H1 (cell line): ENCODE data around the gene RPTOR. TPM values are rescaled to one million over a fixed set of nuclear protein-coding genes. Genes with fewer than 3 reads are reported as not detected.

ENCODE experiments used
- CTCF ChIA-PET: fragments of 300-600 bp; sonication (Branson Sonifier 250); formaldehyde crosslinking; loops from one replicate; lab custom pipeline; 2021; ENCODE audit not compliant: partially characterized antibody; lab: Charles Lee
- POLR2A ChIA-PET: fragments of 300-600 bp; sonication (Branson Sonifier 250); formaldehyde crosslinking; loops from one replicate; lab custom pipeline; 2021; ENCODE audit warnings: inconsistent platforms; ENCODE audit not compliant: partially characterized antibody; lab: Charles Lee
- DNase-seq, 2 experiments: peaks; one replicate each; pipeline versions ENCODE4 v3.0.0 to v3.0.0-alpha.2; 2010 to 2022; ENCODE audit warnings: low spot score in 2 of 2, low read depth in 1 of 2, mixed read lengths in 1 of 2
- FAIRE-seq: peaks from 2 replicates; lab custom pipeline; 2011; peaks lifted over from hg19 to GRCh38; lab: Jason Lieb, UNC
- H2AFZ ChIP-seq: 2 replicates; pipeline ENCODE4 v1.8.1; 2012; ENCODE audit warnings: low read length, inconsistent platforms
- H2AK5ac ChIP-seq: 2 replicates; pipeline ENCODE4 v1.6.1; 2013; ENCODE audit warnings: low read depth, low read length
- H2BK120ac ChIP-seq: replicated peaks from 2 replicates; pipeline ENCODE3; 2013; ENCODE audit warnings: low read depth, low read length, inconsistent platforms
- H2BK12ac ChIP-seq: 2 replicates; pipeline ENCODE4 v1.6.1; 2013; ENCODE audit warnings: low read depth, low read length
- H2BK15ac ChIP-seq: 2 replicates; pipeline ENCODE4 v1.6.1; 2013; ENCODE audit warnings: low read length
- H2BK20ac ChIP-seq: 2 replicates; pipeline ENCODE4 v1.6.1; 2013; ENCODE audit warnings: low read length
- H2BK5ac ChIP-seq: 2 replicates; pipeline ENCODE4 v1.6.1; 2013; ENCODE audit warnings: low read depth, low read length
- H3K14ac ChIP-seq: 2 replicates; pipeline ENCODE4 v1.6.1; 2013; ENCODE audit warnings: inconsistent platforms; ENCODE audit not compliant: insufficient read length
- H3K18ac ChIP-seq: 2 replicates; pipeline ENCODE4 v1.6.1; 2013; ENCODE audit warnings: low read length; ENCODE audit errors: extremely low read depth
- H3K23ac ChIP-seq: 2 replicates; pipeline ENCODE4 v1.6.1; 2013; ENCODE audit warnings: inconsistent platforms; ENCODE audit not compliant: insufficient read length
- H3K23me2 ChIP-seq: 2 replicates; pipeline ENCODE4 v1.6.1; 2013; ENCODE audit warnings: low read depth, low read length
- H3K27ac ChIP-seq: 2 replicates; pipeline ENCODE4 v1.6.1; 2011; ENCODE audit warnings: low read depth, low read length, inconsistent platforms
- H3K27me3 ChIP-seq, 4 experiments: replicated peaks in 1 of 4; 1 replicate in 1 of 4; 2 replicates in 3 of 4; pipeline versions ENCODE4 v1.6.1 to v1.8.1; 2011 to 2013; ENCODE audit warnings: low read length in 3 of 4, mild to moderate bottlenecking in 3 of 4, inconsistent platforms in 2 of 4, mixed read lengths in 2 of 4, moderate library complexity in 1 of 4; ENCODE audit not compliant: control insufficient read depth in 3 of 4, insufficient read depth in 3 of 4; ENCODE audit errors: extremely low read depth in 1 of 4
- H3K36me3 ChIP-seq, 4 experiments: 2 replicates each; pipeline versions ENCODE4 v1.6.1 to v1.8.1; 2011 to 2013; ENCODE audit warnings: mild to moderate bottlenecking in 4 of 4, low read length in 3 of 4, moderate library complexity in 2 of 4, control low read depth in 1 of 4, inconsistent platforms in 1 of 4; ENCODE audit not compliant: insufficient read depth in 4 of 4, control insufficient read depth in 2 of 4
- H3K4ac ChIP-seq: replicated peaks from 2 replicates; pipeline ENCODE3; 2013; ENCODE audit warnings: low read length, low read depth, mixed read lengths, inconsistent platforms; ENCODE audit not compliant: insufficient read length
- H3K4me1 ChIP-seq, 4 experiments: replicated peaks in 1 of 4; 1 replicate in 1 of 4; 2 replicates in 3 of 4; pipeline versions ENCODE4 v1.6.1 to v1.8.1; 2011 to 2013; ENCODE audit warnings: low read length in 3 of 4, inconsistent platforms in 2 of 4, mixed read lengths in 1 of 4; ENCODE audit not compliant: insufficient read depth in 4 of 4, control insufficient read depth in 3 of 4
- H3K4me2 ChIP-seq, 2 experiments: 2 replicates each; pipeline versions ENCODE4 v1.6.1 to v1.8.1; 2011 to 2013; ENCODE audit warnings: low read depth in 2 of 2, low read length in 2 of 2, control low read depth in 1 of 2, inconsistent platforms in 1 of 2, mild to moderate bottlenecking in 1 of 2; ENCODE audit not compliant: insufficient read depth in 1 of 2
- H3K4me3 ChIP-seq, 4 experiments: fragments of 200-600, 300-600 bp in 1 of 4; sonication (generic), shearing (Covaris generic), sonication (Bioruptor Twin) in 1 of 4; 2 replicates each; pipeline versions ENCODE4 v1.5.1 to v1.8.1; 2011 to 2016; ENCODE audit warnings: low read length in 4 of 4, low read depth in 3 of 4, control low read depth in 2 of 4, inconsistent platforms in 2 of 4, mild to moderate bottlenecking in 2 of 4, mixed read lengths in 1 of 4, moderate library complexity in 1 of 4; ENCODE audit not compliant: insufficient read depth in 2 of 4; ENCODE audit errors: extremely low read depth in 1 of 4
- H3K56ac ChIP-seq: replicated peaks from 2 replicates; pipeline ENCODE3; 2013; ENCODE audit warnings: low read depth, mild to moderate bottlenecking, mixed read lengths, low read length, inconsistent platforms; ENCODE audit not compliant: insufficient read length
- H3K79me1 ChIP-seq: 2 replicates; pipeline ENCODE4 v1.6.1; 2013; ENCODE audit warnings: low read depth, low read length, control low read depth
- H3K79me2 ChIP-seq, 2 experiments: 2 replicates each; pipeline versions ENCODE4 v1.6.1 to v1.8.1; 2012 to 2013; ENCODE audit warnings: low read length in 2 of 2, mild to moderate bottlenecking in 2 of 2, inconsistent platforms in 1 of 2; ENCODE audit not compliant: insufficient read depth in 2 of 2, control insufficient read depth in 1 of 2
- H3K9ac ChIP-seq, 4 experiments: replicated peaks in 1 of 4; 1 replicate in 1 of 4; 2 replicates in 3 of 4; pipeline versions ENCODE4 v1.6.1 to v1.8.1; 2011 to 2013; ENCODE audit warnings: low read depth in 3 of 4, low read length in 3 of 4, control low read depth in 2 of 4, mild to moderate bottlenecking in 2 of 4, moderate library complexity in 2 of 4, inconsistent platforms in 1 of 4; ENCODE audit errors: extremely low read depth in 1 of 4
- H3K9me3 ChIP-seq, 2 experiments: 2 replicates each; pipeline versions ENCODE4 v1.6.1 to v1.8.1; 2012 to 2013; ENCODE audit warnings: mild to moderate bottlenecking in 2 of 2, moderate library complexity in 2 of 2, control low read depth in 1 of 2, inconsistent platforms in 1 of 2, low read depth in 1 of 2, low read length in 1 of 2, mixed read lengths in 1 of 2; ENCODE audit not compliant: insufficient read depth in 2 of 2
- H4K20me1 ChIP-seq, 2 experiments: replicated peaks in 1 of 2; 2 replicates each; pipeline versions ENCODE3 to v1.8.1; 2011 to 2013; ENCODE audit warnings: inconsistent platforms in 2 of 2, low read length in 2 of 2, mild to moderate bottlenecking in 1 of 2; ENCODE audit not compliant: insufficient read depth in 2 of 2, control insufficient read depth in 1 of 2
- H4K5ac ChIP-seq: 2 replicates; pipeline ENCODE4 v1.6.1; 2013; ENCODE audit warnings: low read length, low read depth, mixed read lengths, inconsistent platforms; ENCODE audit not compliant: insufficient read length
- H4K8ac ChIP-seq: 2 replicates; pipeline ENCODE4 v1.8.0; 2013; ENCODE audit warnings: mild to moderate bottlenecking, moderate library complexity, low read length, inconsistent platforms; ENCODE audit not compliant: insufficient read depth; ENCODE audit errors: extremely low read depth
- H4K91ac ChIP-seq: replicated peaks from 2 replicates; pipeline ENCODE3; 2013; ENCODE audit warnings: low read length, mixed read lengths, inconsistent platforms; ENCODE audit not compliant: insufficient read length
- CHD2 ChIP-seq: IDR thresholded peaks from 2 replicates; pipeline ENCODE4 v1.6.1; 2012; ENCODE audit warnings: low read length, improper control_type of control experiment
- EGR1 ChIP-seq: IDR thresholded peaks from 2 replicates; pipeline ENCODE4 v1.6.1; 2011; ENCODE audit warnings: low read depth, low read length, borderline replicate concordance
- POLR2A ChIP-seq, 2 experiments: IDR thresholded peaks; 1 replicate in 1 of 2; 2 replicates in 1 of 2; pipeline ENCODE4 v1.6.1; 2011; ENCODE audit warnings: low read depth in 2 of 2, low read length in 2 of 2, mild to moderate bottlenecking in 2 of 2; ENCODE audit errors: control extremely low read depth in 1 of 2
- SUZ12 ChIP-seq: fragments of 200-600 bp; sonication (generic); IDR thresholded peaks from 2 replicates; pipeline ENCODE4 v1.6.1; 2012; ENCODE audit warnings: mild to moderate bottlenecking, inconsistent platforms, low read length, moderate library complexity, mixed read lengths
- ZNF274 ChIP-seq: IDR thresholded peaks from 2 replicates; pipeline ENCODE4 v1.7.0; 2012; ENCODE audit warnings: low read length, borderline replicate concordance; ENCODE audit errors: extremely low read depth
- WGBS, 2 experiments: shearing (Covaris generic) in 1 of 2; methylation state at CpG; one replicate each; pipeline versions ENCODE4 v1.1.6 to v1.1.7; 2013 to 2015; ENCODE audit warnings: low lambda C conversion rate in 2 of 2, mixed read lengths in 2 of 2, inconsistent platforms in 1 of 2, low coverage in 1 of 2, missing lambda C conversion rate in 1 of 2; ENCODE audit not compliant: insufficient replicate concordance in 2 of 2, insufficient coverage in 1 of 2, insufficient read length in 1 of 2; ENCODE audit errors: extremely low coverage in 1 of 2, missing lambda C conversion rate in 1 of 2; 5-methylcytosine and 5-hydroxymethylcytosine counted together
- polyA plus RNA-seq, 7 experiments: library from polyadenylated mRNA; depleted of rRNA in 3 of 7; stranded (reverse) in 5 of 7; unstranded in 2 of 7; fragments of >200 nt in 5 of 7; fragments of 200-250 nt in 2 of 7; gene quantifications; 1 replicate in 5 of 7; 2 replicates in 1 of 7; 4 replicates in 1 of 7; pipeline versions ENCODE4 v1.2.1 to v1.2.3, GENCODE V29; 2011 to 2013; ENCODE audit warnings: missing spikeins in 2 of 7, mixed read lengths in 2 of 7
- total RNA-seq: library from RNA; stranded (reverse); fragmentation: NEBNext Ultra II Directional; extraction: Animal tissue kit (Norgen Biotek cat#: 25700); gene quantifications from 2 replicates; pipeline ENCODE4 v1.2.1, GENCODE V29; 2021
- TF ChIP-seq, protein P1 (sequence below): IDR thresholded peaks from 2 replicates; pipeline ENCODE4 v1.6.1; 2012; ENCODE audit warnings: low read length, inconsistent platforms
- TF ChIP-seq, protein P2 (sequence below): IDR thresholded peaks from 2 replicates; pipeline ENCODE4 v1.6.1; 2012; ENCODE audit warnings: inconsistent platforms
- TF ChIP-seq, protein P3 (sequence below): IDR thresholded peaks from 2 replicates; pipeline ENCODE4 v1.6.1; 2011; ENCODE audit warnings: low read depth, mild to moderate bottlenecking, low read length; ENCODE audit not compliant: insufficient read depth

RPTOR gene
- total and polyA plus RNA-seq, 2 of the 8 experiments (the other 6 are each of a cell fraction or from before 2014, with no cell fraction given), result 6.9 to 28.7 TPM

DNA sequence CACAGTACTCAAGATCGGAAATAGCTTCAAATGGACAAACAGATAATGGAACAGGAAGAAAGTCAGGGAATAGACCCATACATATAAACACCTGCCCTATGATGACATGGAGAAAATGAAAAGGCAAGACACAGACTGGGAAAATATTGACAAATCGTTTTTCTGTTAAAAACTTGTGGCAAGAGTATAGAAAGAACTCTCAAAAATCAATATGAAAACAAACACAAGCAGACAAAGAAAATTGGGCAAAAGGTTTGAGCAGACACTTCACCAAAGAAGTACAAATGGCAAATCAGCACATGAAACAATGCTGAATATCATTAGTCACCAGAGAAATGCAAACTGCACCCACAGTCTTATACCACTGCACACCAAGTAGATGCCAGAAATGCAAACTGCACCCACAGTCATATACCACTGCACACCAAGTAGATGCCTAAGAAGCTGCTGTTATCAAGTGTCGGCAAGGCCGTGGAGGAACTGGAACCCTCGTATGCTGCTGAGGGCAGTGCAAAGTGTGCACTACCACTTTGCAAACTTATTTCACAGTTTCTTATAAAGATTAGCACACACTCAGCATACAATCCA is 323.5 kb downstream of the RPTOR start:
- DNase-seq (no peak), FAIRE-seq (no peak)
- 85% methylated on average over 5 of the region's 5 CpGs; no CpG with 5 or more reads in 1 of the 2 experiments for WGBS, 2 experiments
- H4K8ac ChIP-seq, result no peak overlapping the region
- no peak overlapping the region for H2BK5ac ChIP-seq
- H2AK5ac ChIP-seq, result no peak overlapping the region
- H4K20me1 ChIP-seq, result no peaks in the 10 kb centered on the region
- no peak overlapping the region for H3K56ac ChIP-seq
- H3K14ac ChIP-seq, result no peak overlapping the region
- H3K9me3 ChIP-seq, result no peaks in the 10 kb centered on the region
- H3K79me1 ChIP-seq, result no peaks in the 10 kb centered on the region
- H3K36me3 ChIP-seq, result no peaks in the 10 kb centered on the region
- H4K5ac ChIP-seq, result no peak overlapping the region
- H3K23me2 ChIP-seq, result no peaks in the 10 kb centered on the region
- H2BK120ac ChIP-seq, result no peak overlapping the region
- H3K27ac ChIP-seq, result no peak overlapping the region
- H2BK15ac ChIP-seq, result no peak overlapping the region
- no peak overlapping the region for H3K9ac ChIP-seq
- no peak overlapping the region for H3K18ac ChIP-seq
- H2AFZ ChIP-seq, result no peak overlapping the region
- ChIA-PET CTCF (interaction anchor here (1.6 kb wide), 1 partner anchor 25 kb away, joined by 8 read pairs; no protein-coding TSS in a partner anchor), POLR2A (interaction anchor here (1.0 kb wide), 1 partner anchor 9 kb away, joined by 3 read pairs; no protein-coding TSS in a partner anchor)
- H3K4me1 ChIP-seq, result peaks cover 0 to 12% (median 8%) of the 10 kb centered on the region in 4 experiments; a peak in 6 of 7 replicates
- H4K91ac ChIP-seq, result no peak overlapping the region
- H3K4ac ChIP-seq, result no peak overlapping the region
- no peaks in the 10 kb centered on the region for H3K27me3 ChIP-seq
- H3K23ac ChIP-seq, result no peak overlapping the region
- no peak overlapping the region for H3K4me3 ChIP-seq
- H3K4me2 ChIP-seq, result no peak overlapping the region
- no peak overlapping the region for H2BK20ac ChIP-seq
- H3K79me2 ChIP-seq, result no peaks in the 10 kb centered on the region
- H2BK12ac ChIP-seq, result no peak overlapping the region
- TF ChIP-seq ZNF274 (no peak), EGR1 (no peak), SUZ12 (no peak), CHD2 (no peak), POLR2A (IDR thresholded peaks at IDR 0.05; ENCODE audit: control extremely low read depth in 1 of 2, low read depth in 2 of 2, low read length in 2 of 2) (no peak)
- TF ChIP-seq, protein P1, sequence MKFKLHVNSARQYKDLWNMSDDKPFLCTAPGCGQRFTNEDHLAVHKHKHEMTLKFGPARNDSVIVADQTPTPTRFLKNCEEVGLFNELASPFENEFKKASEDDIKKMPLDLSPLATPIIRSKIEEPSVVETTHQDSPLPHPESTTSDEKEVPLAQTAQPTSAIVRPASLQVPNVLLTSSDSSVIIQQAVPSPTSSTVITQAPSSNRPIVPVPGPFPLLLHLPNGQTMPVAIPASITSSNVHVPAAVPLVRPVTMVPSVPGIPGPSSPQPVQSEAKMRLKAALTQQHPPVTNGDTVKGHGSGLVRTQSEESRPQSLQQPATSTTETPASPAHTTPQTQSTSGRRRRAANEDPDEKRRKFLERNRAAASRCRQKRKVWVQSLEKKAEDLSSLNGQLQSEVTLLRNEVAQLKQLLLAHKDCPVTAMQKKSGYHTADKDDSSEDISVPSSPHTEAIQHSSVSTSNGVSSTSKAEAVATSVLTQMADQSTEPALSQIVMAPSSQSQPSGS, result no peak
- TF ChIP-seq, protein P2, sequence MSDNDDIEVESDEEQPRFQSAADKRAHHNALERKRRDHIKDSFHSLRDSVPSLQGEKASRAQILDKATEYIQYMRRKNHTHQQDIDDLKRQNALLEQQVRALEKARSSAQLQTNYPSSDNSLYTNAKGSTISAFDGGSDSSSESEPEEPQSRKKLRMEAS, result no peak
- TF ChIP-seq, protein P3, sequence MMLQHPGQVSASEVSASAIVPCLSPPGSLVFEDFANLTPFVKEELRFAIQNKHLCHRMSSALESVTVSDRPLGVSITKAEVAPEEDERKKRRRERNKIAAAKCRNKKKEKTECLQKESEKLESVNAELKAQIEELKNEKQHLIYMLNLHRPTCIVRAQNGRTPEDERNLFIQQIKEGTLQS, result no peak
